H1 (cell line): ENCODE results near the gene CDC42. TPM values are rescaled to one million over a fixed set of nuclear protein-coding genes. Genes with fewer than 3 reads are reported as not detected.

ENCODE experiments used
- CTCF ChIA-PET: fragments of 300-600 bp; sonication (Branson Sonifier 250); formaldehyde crosslinking; loops from one replicate; lab custom pipeline; 2021; ENCODE audit not compliant: partially characterized antibody; lab: Charles Lee
- POLR2A ChIA-PET: fragments of 300-600 bp; sonication (Branson Sonifier 250); formaldehyde crosslinking; loops from one replicate; lab custom pipeline; 2021; ENCODE audit warnings: inconsistent platforms; ENCODE audit not compliant: partially characterized antibody; lab: Charles Lee
- DNase-seq, 2 experiments: peaks; one replicate each; pipeline versions ENCODE4 v3.0.0 to v3.0.0-alpha.2; 2010 to 2022; ENCODE audit warnings: low spot score in 2 of 2, low read depth in 1 of 2, mixed read lengths in 1 of 2
- FAIRE-seq: peaks from 2 replicates; lab custom pipeline; 2011; peaks lifted over from hg19 to GRCh38; lab: Jason Lieb, UNC
- H2AFZ ChIP-seq: 2 replicates; pipeline ENCODE4 v1.8.1; 2012; ENCODE audit warnings: low read length, inconsistent platforms
- H2AK5ac ChIP-seq: 2 replicates; pipeline ENCODE4 v1.6.1; 2013; ENCODE audit warnings: low read depth, low read length
- H2BK120ac ChIP-seq: replicated peaks from 2 replicates; pipeline ENCODE3; 2013; ENCODE audit warnings: low read depth, low read length, inconsistent platforms
- H2BK12ac ChIP-seq: 2 replicates; pipeline ENCODE4 v1.6.1; 2013; ENCODE audit warnings: low read depth, low read length
- H2BK15ac ChIP-seq: 2 replicates; pipeline ENCODE4 v1.6.1; 2013; ENCODE audit warnings: low read length
- H2BK20ac ChIP-seq: 2 replicates; pipeline ENCODE4 v1.6.1; 2013; ENCODE audit warnings: low read length
- H2BK5ac ChIP-seq: 2 replicates; pipeline ENCODE4 v1.6.1; 2013; ENCODE audit warnings: low read depth, low read length
- H3K14ac ChIP-seq: 2 replicates; pipeline ENCODE4 v1.6.1; 2013; ENCODE audit warnings: inconsistent platforms; ENCODE audit not compliant: insufficient read length
- H3K18ac ChIP-seq: 2 replicates; pipeline ENCODE4 v1.6.1; 2013; ENCODE audit warnings: low read length; ENCODE audit errors: extremely low read depth
- H3K23ac ChIP-seq: 2 replicates; pipeline ENCODE4 v1.6.1; 2013; ENCODE audit warnings: inconsistent platforms; ENCODE audit not compliant: insufficient read length
- H3K23me2 ChIP-seq: 2 replicates; pipeline ENCODE4 v1.6.1; 2013; ENCODE audit warnings: low read depth, low read length
- H3K27ac ChIP-seq: 2 replicates; pipeline ENCODE4 v1.6.1; 2011; ENCODE audit warnings: low read depth, low read length, inconsistent platforms
- H3K27me3 ChIP-seq, 4 experiments: replicated peaks in 1 of 4; 1 replicate in 1 of 4; 2 replicates in 3 of 4; pipeline versions ENCODE4 v1.6.1 to v1.8.1; 2011 to 2013; ENCODE audit warnings: low read length in 3 of 4, mild to moderate bottlenecking in 3 of 4, inconsistent platforms in 2 of 4, mixed read lengths in 2 of 4, moderate library complexity in 1 of 4; ENCODE audit not compliant: control insufficient read depth in 3 of 4, insufficient read depth in 3 of 4; ENCODE audit errors: extremely low read depth in 1 of 4
- H3K36me3 ChIP-seq, 4 experiments: 2 replicates each; pipeline versions ENCODE4 v1.6.1 to v1.8.1; 2011 to 2013; ENCODE audit warnings: mild to moderate bottlenecking in 4 of 4, low read length in 3 of 4, moderate library complexity in 2 of 4, control low read depth in 1 of 4, inconsistent platforms in 1 of 4; ENCODE audit not compliant: insufficient read depth in 4 of 4, control insufficient read depth in 2 of 4
- H3K4ac ChIP-seq: replicated peaks from 2 replicates; pipeline ENCODE3; 2013; ENCODE audit warnings: low read length, low read depth, mixed read lengths, inconsistent platforms; ENCODE audit not compliant: insufficient read length
- H3K4me1 ChIP-seq, 4 experiments: replicated peaks in 1 of 4; 1 replicate in 1 of 4; 2 replicates in 3 of 4; pipeline versions ENCODE4 v1.6.1 to v1.8.1; 2011 to 2013; ENCODE audit warnings: low read length in 3 of 4, inconsistent platforms in 2 of 4, mixed read lengths in 1 of 4; ENCODE audit not compliant: insufficient read depth in 4 of 4, control insufficient read depth in 3 of 4
- H3K4me2 ChIP-seq, 2 experiments: 2 replicates each; pipeline versions ENCODE4 v1.6.1 to v1.8.1; 2011 to 2013; ENCODE audit warnings: low read depth in 2 of 2, low read length in 2 of 2, control low read depth in 1 of 2, inconsistent platforms in 1 of 2, mild to moderate bottlenecking in 1 of 2; ENCODE audit not compliant: insufficient read depth in 1 of 2
- H3K4me3 ChIP-seq, 4 experiments: fragments of 200-600, 300-600 bp in 1 of 4; sonication (generic), shearing (Covaris generic), sonication (Bioruptor Twin) in 1 of 4; 2 replicates each; pipeline versions ENCODE4 v1.5.1 to v1.8.1; 2011 to 2016; ENCODE audit warnings: low read length in 4 of 4, low read depth in 3 of 4, control low read depth in 2 of 4, inconsistent platforms in 2 of 4, mild to moderate bottlenecking in 2 of 4, mixed read lengths in 1 of 4, moderate library complexity in 1 of 4; ENCODE audit not compliant: insufficient read depth in 2 of 4; ENCODE audit errors: extremely low read depth in 1 of 4
- H3K56ac ChIP-seq: replicated peaks from 2 replicates; pipeline ENCODE3; 2013; ENCODE audit warnings: low read depth, mild to moderate bottlenecking, mixed read lengths, low read length, inconsistent platforms; ENCODE audit not compliant: insufficient read length
- H3K79me1 ChIP-seq: 2 replicates; pipeline ENCODE4 v1.6.1; 2013; ENCODE audit warnings: low read depth, low read length, control low read depth
- H3K79me2 ChIP-seq, 2 experiments: 2 replicates each; pipeline versions ENCODE4 v1.6.1 to v1.8.1; 2012 to 2013; ENCODE audit warnings: low read length in 2 of 2, mild to moderate bottlenecking in 2 of 2, inconsistent platforms in 1 of 2; ENCODE audit not compliant: insufficient read depth in 2 of 2, control insufficient read depth in 1 of 2
- H3K9ac ChIP-seq, 4 experiments: replicated peaks in 1 of 4; 1 replicate in 1 of 4; 2 replicates in 3 of 4; pipeline versions ENCODE4 v1.6.1 to v1.8.1; 2011 to 2013; ENCODE audit warnings: low read depth in 3 of 4, low read length in 3 of 4, control low read depth in 2 of 4, mild to moderate bottlenecking in 2 of 4, moderate library complexity in 2 of 4, inconsistent platforms in 1 of 4; ENCODE audit errors: extremely low read depth in 1 of 4
- H3K9me3 ChIP-seq, 2 experiments: 2 replicates each; pipeline versions ENCODE4 v1.6.1 to v1.8.1; 2012 to 2013; ENCODE audit warnings: mild to moderate bottlenecking in 2 of 2, moderate library complexity in 2 of 2, control low read depth in 1 of 2, inconsistent platforms in 1 of 2, low read depth in 1 of 2, low read length in 1 of 2, mixed read lengths in 1 of 2; ENCODE audit not compliant: insufficient read depth in 2 of 2
- H4K20me1 ChIP-seq, 2 experiments: replicated peaks in 1 of 2; 2 replicates each; pipeline versions ENCODE3 to v1.8.1; 2011 to 2013; ENCODE audit warnings: inconsistent platforms in 2 of 2, low read length in 2 of 2, mild to moderate bottlenecking in 1 of 2; ENCODE audit not compliant: insufficient read depth in 2 of 2, control insufficient read depth in 1 of 2
- H4K5ac ChIP-seq: 2 replicates; pipeline ENCODE4 v1.6.1; 2013; ENCODE audit warnings: low read length, low read depth, mixed read lengths, inconsistent platforms; ENCODE audit not compliant: insufficient read length
- H4K8ac ChIP-seq: 2 replicates; pipeline ENCODE4 v1.8.0; 2013; ENCODE audit warnings: mild to moderate bottlenecking, moderate library complexity, low read length, inconsistent platforms; ENCODE audit not compliant: insufficient read depth; ENCODE audit errors: extremely low read depth
- H4K91ac ChIP-seq: replicated peaks from 2 replicates; pipeline ENCODE3; 2013; ENCODE audit warnings: low read length, mixed read lengths, inconsistent platforms; ENCODE audit not compliant: insufficient read length
- POLR2AphosphoS5 ChIP-seq: IDR thresholded peaks from 2 replicates; pipeline ENCODE4 v1.6.1; 2011; ENCODE audit warnings: low read depth, low read length
- SIRT6 ChIP-seq: IDR thresholded peaks from one replicate; pipeline ENCODE4 v1.7.1; 2012; ENCODE audit warnings: low read length, inconsistent platforms
- WGBS, 2 experiments: shearing (Covaris generic) in 1 of 2; methylation state at CpG; one replicate each; pipeline versions ENCODE4 v1.1.6 to v1.1.7; 2013 to 2015; ENCODE audit warnings: low lambda C conversion rate in 2 of 2, mixed read lengths in 2 of 2, inconsistent platforms in 1 of 2, low coverage in 1 of 2, missing lambda C conversion rate in 1 of 2; ENCODE audit not compliant: insufficient replicate concordance in 2 of 2, insufficient coverage in 1 of 2, insufficient read length in 1 of 2; ENCODE audit errors: extremely low coverage in 1 of 2, missing lambda C conversion rate in 1 of 2; 5-methylcytosine and 5-hydroxymethylcytosine counted together
- polyA plus RNA-seq, 7 experiments: library from polyadenylated mRNA; depleted of rRNA in 3 of 7; stranded (reverse) in 5 of 7; unstranded in 2 of 7; fragments of >200 nt in 5 of 7; fragments of 200-250 nt in 2 of 7; gene quantifications; 1 replicate in 5 of 7; 2 replicates in 1 of 7; 4 replicates in 1 of 7; pipeline versions ENCODE4 v1.2.1 to v1.2.3, GENCODE V29; 2011 to 2013; ENCODE audit warnings: missing spikeins in 2 of 7, mixed read lengths in 2 of 7
- total RNA-seq: library from RNA; stranded (reverse); fragmentation: NEBNext Ultra II Directional; extraction: Animal tissue kit (Norgen Biotek cat#: 25700); gene quantifications from 2 replicates; pipeline ENCODE4 v1.2.1, GENCODE V29; 2021

Gene CDC42
- total and polyA plus RNA-seq, 2 of the 8 experiments (the other 6 are each of a cell fraction or from before 2014, with no cell fraction given), result 110 to 179 TPM

DNA sequence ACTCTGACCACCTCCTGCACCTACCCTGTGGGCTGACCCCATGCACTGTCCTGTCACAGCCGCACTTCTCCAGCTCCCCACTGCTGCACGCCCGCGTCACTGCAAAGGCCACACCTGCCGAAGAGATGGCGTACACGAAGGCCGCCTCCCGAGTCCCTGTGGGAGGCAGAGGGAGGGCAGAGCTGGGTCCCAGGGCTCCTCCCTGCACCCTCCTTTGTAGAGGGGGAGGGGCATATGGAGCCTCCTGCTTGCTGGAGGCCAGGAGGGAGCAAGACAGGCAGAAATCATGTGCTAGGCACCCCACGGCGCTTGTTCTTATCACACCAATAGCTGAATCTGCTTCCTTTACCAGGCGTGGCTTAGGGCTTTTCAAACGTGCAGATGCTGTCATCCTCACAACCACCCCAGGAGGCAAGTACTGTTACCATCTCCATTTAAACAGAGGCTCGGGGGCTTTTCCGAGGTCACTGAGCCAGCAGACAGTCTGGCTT, 69.0 kb downstream of the CDC42 start:
- no peak overlapping the region for H3K14ac ChIP-seq
- H3K56ac ChIP-seq, result no peak overlapping the region
- H3K4ac ChIP-seq, result no peak overlapping the region
- peaks cover 0 to 20% (median 16%) of the 10 kb centered on the region in 4 experiments; a peak in 6 of 7 replicates for H3K4me1 ChIP-seq
- H3K27me3 ChIP-seq, result no peaks in the 10 kb centered on the region
- peaks cover 5% of the 10 kb centered on the region for H3K79me1 ChIP-seq
- peak overlapping the region; percentile 32 for H2BK5ac ChIP-seq
- H3K23me2 ChIP-seq, result no peaks in the 10 kb centered on the region
- H2AK5ac ChIP-seq, result no peak overlapping the region
- no peak overlapping the region for H2BK120ac ChIP-seq
- no peak overlapping the region for H3K23ac ChIP-seq
- no peak overlapping the region for H3K27ac ChIP-seq
- H3K18ac ChIP-seq, result peak overlapping the region; percentile 13; the same call in 1 of the 2 replicates
- no peak for DNase-seq
- H2BK15ac ChIP-seq, result peak overlapping the region; percentile 53; the same call in 1 of the 2 replicates
- H3K9me3 ChIP-seq, result no peaks in the 10 kb centered on the region
- H4K20me1 ChIP-seq, result peaks cover 0 to 14% of the 10 kb centered on the region in 2 experiments
- TF ChIP-seq POLR2AphosphoS5 (0 out of 2 replicates have a peak, but pooled peaks have one; percentile 16), SIRT6 (no peak)
- TF ChIP-seq, all 59 proteins: peak for 1
- CTCF ChIA-PET, result interaction anchor here (0.6 to 3.9 kb wide), 8 partner anchors 10 to 295 kb away, joined by 3 to 25 read pairs (median 4); no protein-coding TSS in a partner anchor
- no peak for FAIRE-seq
- H3K4me3 ChIP-seq, result no peak overlapping the region
- H2BK12ac ChIP-seq, result peak overlapping the region; percentile 60; the same call in 1 of the 2 replicates
- 69% methylated on average over 12 of the region's 15 CpGs; no CpG with 5 or more reads in 1 of the 2 experiments for WGBS, 2 experiments
- H3K79me2 ChIP-seq, result no peaks in the 10 kb centered on the region
- H2AFZ ChIP-seq, result no peak overlapping the region
- H3K9ac ChIP-seq, result no peak overlapping the region
- peaks cover 0 to 3% (median 1%) of the 10 kb centered on the region in 4 experiments; a peak in 2 of 8 replicates for H3K36me3 ChIP-seq
- H4K8ac ChIP-seq, result no peak overlapping the region; the same call in 1 of the 2 replicates
- H4K5ac ChIP-seq, result no peak overlapping the region
- no peak overlapping the region for H4K91ac ChIP-seq
- POLR2A ChIA-PET, result interaction anchor here (1.0 to 1.3 kb wide), 3 partner anchors 9 to 28 kb away, joined by 3 to 10 read pairs (median 6); no protein-coding TSS in a partner anchor
- H3K4me2 ChIP-seq, result peak overlapping the region in 1 of 2 experiments; percentile 36; a peak in 1 of 4 replicates
- H2BK20ac ChIP-seq, result 0 out of 2 replicates have a peak overlapping the region, but pooled peaks have one; percentile 41
